ENCODE results near the gene POP4. TPM values are rescaled to one million over a fixed set of nuclear protein-coding genes. Genes with fewer than 3 reads are reported as not detected.

POP4 gene
- total RNA-seq, 1 donor from 2014 or later, result 61.2 TPM

DNA sequence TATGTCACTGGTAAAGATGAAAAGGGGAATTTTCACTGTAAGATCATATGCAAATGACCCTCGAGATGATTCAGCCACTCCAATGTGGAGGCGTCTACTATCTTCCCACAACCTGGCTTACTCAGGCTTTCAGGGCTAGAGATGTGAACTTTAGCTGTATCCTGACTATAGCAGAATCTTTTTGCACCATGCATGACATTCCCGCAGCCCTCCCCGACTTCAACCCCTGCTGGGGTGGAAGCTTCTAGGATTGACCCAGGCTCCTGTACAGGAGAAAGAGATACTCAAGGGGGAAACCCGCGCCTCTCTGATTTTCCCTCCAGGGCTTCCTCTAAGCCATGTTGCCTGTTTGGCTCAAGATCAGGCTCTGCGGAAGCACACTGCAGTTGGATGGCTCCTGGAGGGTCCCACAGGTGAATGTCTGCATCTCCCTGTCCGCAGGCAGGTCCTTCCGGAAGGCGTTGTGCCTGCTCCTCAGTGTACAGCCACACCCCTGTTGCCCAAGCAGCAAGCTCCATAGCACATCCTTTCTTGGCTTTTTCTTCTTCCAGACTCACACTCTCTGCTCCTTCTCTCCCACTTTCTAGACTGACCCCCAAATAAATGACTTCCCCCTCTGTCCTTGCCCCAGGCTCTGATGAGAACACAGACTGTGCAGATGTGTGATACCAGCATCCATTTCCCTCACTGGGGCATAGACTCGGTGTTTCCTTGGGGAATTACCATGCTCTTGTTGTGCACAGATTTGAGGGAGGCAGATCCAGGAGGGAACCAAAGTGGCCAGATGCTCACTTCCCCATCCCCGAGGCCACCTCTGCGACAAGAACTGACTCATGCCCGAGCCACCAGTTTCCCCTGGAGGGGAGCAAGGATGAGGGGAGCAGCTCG lies 29.1 kb upstream of the POP4 start:
- DNase-seq (ENCODE audit: low spot score), result no peak

DNA sequence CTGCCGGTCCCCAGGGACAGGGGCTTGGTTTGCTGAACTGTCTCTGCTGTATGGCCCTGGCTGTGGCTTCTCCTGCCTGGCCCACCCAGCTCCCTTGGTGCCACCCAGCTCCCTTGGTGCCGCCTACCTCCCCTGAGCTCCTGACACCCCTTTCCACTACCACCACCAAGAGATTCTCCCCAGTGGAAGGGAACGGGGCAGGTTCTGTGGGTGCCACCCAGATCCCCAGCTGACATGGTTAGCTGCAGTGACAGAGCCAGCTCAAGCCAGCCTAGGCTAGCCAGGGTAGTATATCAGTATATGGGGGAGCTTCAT lies 28.5 kb upstream of the POP4 start:
- no peak for DNase-seq (ENCODE audit: low spot score)

DNA sequence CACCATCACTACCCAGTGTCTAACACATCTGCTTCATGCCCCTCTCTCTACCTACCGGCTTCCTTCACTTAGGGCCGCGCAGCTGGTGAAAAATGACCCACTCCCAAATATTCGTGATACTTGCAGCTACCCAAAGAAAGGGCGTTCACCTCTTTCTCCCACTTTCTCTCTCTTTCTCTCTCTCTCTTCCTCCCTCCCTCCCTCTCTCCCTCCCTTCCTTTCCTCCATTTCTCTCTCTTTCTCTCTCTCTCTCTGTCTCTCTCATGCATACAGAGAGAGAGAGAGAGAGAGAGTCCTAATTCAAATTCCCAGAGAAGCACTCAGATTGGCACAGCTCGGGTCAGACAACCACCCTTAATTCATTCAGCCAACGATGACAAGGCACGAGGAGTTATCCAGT lies 27.7 kb upstream of the POP4 start:
- no peak for DNase-seq (ENCODE audit: low spot score)

DNA sequence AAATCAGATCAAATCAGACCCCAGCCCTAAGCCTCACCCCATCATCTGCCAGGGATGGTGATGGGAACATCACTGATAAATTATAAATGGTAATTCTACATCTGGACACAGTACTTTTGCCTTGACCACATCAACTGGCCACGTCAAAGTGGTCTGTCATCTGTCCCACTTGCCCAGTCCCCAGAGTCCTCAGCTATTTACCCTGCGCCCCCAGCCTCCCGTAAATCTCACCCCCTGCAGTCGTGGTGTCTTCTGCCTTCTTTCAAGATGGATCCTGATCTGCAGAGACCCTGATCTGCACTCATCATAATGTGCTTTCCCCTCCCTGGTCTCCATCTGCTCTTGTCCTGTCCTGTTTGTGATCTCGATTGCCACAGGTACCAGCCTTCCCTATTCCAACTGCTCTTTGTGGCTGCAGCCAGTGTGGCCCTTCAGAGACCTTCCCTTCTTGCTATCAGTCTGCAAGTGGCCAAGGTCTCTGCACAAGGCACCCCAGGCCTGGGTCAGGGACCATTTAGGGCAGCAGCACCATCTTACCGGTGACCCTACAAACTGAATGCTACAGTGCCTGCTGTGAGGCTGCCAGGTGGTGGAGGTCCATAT lies 26.7 kb upstream of the POP4 start:
- no peak for DNase-seq (ENCODE audit: low spot score)

DNA sequence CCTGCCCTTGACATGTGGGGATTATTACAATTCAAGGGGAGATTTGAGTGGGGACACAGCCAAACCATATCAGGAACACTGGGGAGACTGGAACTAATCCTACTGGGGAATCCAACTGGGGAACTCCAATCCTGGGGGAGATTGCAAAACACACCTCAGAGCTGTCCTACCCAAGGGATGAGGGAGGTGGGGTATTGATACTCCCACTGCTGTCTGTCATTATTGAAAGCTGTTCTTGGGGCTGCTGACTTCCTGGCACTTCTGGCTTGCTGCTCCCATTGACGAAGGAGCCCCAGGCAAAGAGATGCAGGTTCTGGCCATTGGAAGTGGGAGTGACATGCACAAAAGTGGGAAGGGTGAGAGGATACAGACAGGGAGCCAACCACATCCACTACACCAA lies 24.7 kb upstream of the POP4 start:
- DNase-seq (ENCODE audit: low spot score), result no peak

DNA sequence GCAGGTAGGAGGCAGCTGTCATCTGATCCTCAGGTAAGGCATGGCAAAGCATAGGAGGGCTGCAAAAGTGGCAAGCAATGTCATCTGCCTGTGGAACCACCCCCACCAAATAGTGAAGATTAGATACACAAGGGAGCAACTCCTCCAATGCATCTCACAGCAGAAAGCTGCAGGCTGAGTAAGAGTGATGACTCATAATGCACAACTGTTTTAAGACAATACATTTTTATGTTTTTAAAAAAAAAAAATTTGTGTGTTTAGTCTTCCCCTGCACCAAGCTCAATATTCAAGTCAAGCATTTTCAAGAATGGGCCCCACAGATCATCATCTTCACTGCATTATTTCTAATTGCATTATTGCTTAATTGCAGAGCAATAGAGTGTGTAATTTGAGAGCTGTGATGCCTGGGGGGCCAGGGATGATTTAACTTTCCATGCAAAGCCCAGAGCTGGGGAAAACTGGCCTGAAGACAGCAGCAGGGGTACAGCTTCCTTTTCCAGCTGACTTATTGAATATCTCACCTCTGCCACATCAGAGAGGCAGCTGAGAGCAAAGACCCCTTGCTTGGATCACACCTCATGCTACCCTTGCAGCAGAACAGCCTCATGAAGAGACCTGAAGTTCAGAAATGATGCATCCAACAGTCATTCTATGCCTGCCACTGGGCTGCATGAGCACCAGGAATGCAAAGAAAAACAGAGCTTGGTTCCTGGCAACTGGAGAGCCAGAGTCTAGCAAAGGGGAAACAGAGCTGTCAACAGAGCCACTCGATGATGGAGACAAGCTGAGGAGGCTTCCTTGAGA lies 22.7 kb upstream of the POP4 start:
- no peak for DNase-seq (ENCODE audit: low spot score)

DNA sequence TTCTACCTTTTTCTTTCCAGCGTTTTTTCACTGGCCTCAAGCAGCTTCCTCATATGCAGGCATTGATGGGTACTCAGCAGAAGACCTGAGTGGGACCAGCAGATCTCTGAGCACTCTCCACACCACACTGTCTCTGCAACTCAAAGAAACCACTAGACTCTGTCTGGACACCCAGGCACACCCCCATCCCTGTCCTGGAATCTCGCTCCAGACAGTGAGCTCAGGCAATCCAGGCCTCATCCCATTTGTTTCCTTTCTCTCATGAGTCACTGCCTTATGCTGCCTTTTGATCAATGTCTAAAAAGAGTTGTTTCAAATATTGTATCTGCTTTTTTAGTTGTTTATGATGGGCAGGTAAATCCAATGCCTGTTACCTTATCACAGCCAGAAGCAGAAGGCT lies 19.7 kb upstream of the POP4 start:
- no peak for DNase-seq (ENCODE audit: low spot score)

DNA sequence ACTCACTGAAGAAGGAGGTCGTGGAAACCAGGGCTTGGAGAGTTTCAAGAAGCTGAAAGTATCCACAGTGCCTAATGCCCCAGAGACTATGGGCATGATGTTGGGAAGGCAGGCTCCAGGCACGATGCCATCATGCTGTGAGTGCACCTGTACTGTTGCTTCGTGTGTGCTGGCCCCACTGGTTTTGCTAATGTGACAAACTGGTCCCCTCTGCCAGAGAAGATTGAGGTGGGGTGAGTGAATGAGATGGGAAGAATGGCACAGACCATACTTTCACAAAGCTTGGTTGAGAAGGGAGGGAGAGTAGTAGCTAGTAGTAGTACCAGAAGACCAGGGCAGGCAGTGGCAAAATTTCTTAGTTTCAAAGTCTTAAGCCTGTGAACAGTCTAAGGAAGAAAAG lies 19.0 kb upstream of the POP4 start:
- no peak for DNase-seq (ENCODE audit: low spot score)

DNA sequence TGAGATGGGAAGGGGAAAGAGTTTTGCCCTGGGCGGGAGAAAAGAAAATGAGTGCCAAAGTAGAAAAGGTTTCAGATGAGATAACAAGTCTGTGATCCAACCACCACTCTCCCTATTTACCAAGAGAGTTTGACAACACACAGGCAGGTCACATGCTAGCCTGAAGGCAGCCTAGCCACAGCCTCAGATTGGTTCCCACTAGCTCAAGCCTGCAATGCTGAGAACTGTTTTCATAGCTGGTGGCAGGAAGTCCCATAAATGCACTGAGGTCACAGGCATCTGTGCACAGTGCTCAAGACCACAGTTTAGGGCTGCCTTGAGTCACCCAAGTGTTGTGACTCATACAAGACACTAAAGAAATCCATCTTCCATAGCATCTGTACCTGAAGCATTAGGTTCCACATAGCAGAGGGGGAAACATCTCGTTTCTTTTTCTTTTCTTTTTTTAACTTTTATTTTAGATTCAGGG lies 18.5 kb upstream of the POP4 start:
- DNase-seq (ENCODE audit: low spot score), result no peak

DNA sequence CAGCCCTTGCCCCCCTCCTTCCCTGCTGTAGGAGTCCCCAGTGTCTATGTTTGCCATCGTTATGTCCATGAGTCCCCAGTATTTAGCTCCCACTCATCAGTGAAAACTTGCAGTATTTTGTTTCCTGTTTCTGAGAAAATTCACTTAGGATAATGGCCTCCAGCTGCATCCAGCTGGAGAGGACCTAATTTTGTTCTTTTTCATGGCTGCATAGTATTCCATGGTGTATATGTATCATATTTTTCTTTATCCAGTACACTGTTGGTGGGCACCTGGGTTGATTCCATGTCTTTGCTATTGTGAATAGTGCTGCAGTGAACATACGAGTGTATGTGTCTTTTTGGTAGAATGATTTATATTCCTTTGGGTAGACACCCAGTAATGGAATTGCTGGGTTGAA lies 18.0 kb upstream of the POP4 start:
- DNase-seq (ENCODE audit: low spot score), result no peak

DNA sequence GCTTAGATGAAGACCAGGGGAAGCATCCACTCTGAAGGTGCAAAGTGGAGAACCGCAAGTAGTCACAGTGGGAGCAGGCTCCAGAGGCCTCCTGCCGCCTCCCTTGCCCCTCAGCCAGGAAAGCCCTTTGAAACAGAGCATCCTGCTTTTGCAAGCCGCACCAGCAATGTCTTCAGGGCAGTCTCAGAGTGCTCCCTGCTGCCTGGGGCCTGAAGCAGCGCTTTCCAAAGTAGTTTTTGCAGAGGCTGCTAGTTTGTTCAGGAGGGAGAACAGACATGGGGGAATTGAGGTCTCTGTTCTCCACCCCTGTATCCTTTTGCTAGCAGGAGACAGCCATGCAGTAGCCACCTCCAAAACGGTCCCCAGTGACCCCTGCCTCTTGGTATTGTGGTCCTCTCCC lies 15.8 kb upstream of the POP4 start:
- DNase-seq (ENCODE audit: low spot score), result no peak

DNA sequence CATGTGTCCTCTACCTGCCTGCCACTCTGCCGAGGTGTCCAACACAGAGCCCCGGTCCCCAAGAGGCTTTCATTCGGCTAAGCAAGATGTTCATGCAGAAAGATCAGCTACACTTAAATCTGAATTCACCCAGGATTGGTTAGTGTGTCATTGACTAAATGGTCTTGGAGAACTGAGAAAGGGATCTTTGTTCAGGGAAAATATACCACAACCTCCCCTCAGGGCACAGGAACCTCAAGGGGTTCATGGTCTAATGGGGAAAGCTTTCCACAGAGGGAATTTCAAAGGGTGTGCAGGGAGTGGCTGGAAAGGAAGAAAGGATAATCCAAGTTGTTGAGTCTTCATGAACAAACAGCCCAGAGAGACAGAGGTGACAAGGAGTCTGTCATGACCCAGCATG lies 14.4 kb upstream of the POP4 start:
- DNase-seq (ENCODE audit: low spot score), result no peak

DNA sequence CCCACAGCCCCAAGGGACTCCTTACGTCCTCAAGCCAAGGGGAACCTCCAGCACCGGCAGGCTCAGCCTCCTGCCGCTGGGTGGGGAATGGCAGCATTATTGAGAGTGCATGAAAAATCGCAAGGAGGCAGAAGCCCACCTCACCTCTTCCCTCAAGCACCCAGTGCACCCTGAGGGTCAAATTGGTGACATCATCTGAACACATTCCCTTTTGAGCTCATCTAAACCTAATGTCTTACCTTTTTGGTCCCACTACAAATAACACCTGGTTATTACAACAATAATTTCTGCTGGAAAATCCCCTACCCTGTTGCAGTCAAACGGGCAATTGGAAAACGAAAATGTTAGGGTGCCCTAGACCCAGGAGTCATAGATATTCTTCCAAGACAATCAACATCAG lies 12.2 kb upstream of the POP4 start:
- DNase-seq (ENCODE audit: low spot score), result no peak

DNA sequence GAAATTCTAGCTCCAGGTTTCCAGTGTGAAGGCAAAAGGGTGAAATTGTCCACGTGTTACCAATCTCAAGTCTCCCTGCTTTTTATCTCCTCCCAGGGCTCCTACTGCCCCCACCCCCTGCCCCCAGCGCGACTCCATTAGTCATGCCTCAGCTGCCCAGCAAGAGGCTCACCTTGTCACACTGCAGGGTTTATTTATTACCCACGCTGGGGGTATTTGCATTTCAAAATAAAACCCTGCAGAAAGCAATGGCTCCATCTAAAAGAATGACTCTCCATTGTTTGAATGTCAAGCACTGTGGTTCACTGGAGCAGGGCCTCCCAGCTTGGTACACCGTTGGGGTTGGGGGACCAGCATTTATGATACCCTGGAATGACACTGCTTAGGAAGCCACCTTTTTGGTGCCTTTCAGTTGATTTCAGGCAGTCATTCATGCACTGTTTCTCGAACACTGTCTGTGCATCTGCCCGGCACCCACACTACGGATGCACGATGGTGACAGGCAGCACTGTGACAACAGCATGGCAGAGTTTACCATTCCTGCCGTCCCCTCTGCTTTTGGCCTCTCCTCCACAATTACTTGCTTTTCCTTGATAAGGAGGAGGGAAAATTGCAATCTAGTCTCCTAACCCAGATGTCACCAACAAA lies 9.9 kb upstream of the POP4 start:
- DNase-seq (ENCODE audit: low spot score), result no peak

DNA sequence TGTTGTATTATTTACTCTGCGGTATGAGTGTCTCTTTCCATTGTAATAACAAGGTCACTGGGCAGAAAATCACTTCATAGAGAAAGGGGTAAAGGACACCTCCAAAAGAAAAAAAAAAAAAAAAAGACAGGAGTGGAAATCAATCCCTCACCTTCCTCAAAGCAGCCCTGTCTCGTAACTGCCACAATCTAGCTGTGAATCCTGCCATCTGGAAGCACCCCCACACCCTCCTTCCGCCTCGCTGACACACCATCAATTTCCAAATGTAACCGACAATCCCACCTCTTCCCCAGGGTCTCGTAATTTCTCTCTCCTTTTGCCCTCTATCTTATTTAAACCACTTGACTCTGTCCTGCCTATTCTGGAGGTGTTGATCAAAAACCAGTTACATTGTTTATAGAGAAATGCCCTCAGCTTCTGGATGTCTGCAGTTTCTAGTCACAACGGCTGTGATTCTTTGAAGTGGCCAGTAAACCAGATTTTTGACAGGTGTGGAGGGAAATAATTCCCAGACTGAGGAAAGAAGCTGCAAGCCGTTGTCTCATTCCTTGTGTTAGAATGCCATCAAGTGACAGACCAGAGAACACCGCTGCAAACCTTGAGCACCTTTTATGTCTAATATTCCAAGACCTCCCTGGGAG lies 9.1 kb upstream of the POP4 start:
- peak; percentile 21 for DNase-seq (ENCODE audit: low spot score)

DNA sequence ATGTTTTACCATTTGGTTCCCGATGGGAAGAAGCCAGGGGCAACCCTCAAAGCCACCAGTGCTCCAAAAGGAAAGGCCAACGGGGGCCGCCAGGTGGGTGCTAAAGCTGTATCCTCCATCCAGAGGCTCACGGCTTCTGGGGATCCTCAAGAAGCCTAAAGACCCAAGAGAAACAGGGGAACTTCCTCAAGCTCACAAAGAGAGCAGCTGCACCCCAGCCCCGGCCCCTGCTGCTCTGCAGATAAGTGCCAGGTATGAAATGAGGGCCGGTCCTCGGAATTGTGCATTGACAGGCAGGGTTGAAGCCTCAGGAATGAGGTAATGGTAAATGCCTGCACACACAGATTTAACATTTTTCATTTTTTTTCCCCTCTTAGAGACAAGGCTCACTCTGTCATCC lies 8.0 kb upstream of the POP4 start:
- DNase-seq (ENCODE audit: low spot score), result no peak

DNA sequence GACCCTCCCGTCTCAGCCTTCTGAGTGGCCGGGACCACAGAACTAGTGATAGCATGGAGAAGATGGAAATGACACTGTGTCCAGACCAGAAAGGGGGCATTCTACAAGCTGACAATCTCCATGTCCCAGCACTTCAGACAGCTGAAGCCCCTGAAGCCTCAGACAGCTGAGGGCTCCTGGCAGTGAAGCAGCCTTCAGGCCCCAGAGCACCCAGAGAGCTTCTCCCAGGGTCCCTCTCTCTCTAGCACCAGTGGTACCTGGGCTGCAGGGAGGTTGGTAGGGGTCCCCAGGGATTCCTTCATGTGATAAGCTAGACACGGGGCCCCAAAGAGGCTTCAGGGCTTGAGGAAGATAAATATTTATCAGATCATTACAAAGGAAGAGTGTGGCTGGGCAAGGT lies 7.6 kb upstream of the POP4 start:
- DNase-seq (ENCODE audit: low spot score), result no peak

DNA sequence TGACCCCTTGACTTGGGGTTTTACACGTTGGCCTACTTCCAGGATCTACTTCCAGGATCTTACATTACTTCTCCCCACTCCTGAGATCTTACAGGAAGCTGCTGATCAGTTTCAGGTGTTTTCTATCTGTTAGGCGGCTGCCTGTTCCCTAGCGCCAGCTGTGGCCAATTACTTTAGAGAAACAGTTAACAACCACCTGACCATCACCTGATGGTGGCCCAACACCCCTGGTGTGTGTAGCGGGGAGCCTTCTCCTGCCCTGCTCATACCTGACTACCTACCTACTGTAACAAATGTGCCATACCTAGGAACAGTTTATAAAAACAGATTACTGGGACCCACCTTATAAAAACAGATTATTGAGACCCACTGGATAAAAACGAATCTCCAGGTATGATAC lies 2.8 kb upstream of the POP4 start:
- DNase-seq (ENCODE audit: low spot score), result no peak

DNA sequence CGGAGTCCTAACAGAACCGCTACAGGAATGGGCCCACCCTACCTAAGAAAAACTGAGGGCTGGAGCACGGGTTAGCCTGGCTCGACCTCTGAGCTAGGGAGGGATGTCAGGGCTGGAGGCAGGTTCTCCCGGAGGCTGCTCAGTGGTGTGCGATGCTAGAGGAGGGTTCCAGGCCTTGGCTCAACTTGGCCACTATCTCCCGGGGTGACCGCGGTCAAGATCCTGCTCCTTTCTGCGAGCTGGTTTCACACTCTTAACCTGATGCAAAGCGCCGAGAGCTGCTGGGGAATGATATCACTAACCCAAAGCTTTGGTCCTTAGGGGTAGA lies 301 bp downstream of the POP4 start:
- DNase-seq (ENCODE audit: low spot score), result no peak

DNA sequence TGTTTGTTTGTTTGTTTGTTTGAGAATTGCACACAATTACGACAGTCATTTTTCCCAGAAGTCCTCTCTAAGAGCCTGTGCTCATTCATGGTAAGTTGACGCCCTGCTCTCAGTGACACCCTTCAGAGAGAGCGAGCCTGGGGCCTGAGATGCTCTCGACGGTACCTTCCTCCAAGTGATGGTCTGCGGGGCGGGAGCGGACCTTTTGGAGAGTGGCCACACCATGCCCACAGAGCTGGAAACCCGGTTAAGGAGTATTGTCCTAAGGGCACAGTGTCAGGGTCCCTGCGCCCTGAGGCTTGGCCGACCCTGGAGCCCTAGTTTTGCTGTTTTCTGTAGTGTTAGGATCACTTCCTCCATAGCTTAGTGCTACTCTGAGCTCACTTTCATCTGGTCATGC lies 3.6 kb downstream of the POP4 start:
- DNase-seq (ENCODE audit: low spot score), result no peak

DNA sequence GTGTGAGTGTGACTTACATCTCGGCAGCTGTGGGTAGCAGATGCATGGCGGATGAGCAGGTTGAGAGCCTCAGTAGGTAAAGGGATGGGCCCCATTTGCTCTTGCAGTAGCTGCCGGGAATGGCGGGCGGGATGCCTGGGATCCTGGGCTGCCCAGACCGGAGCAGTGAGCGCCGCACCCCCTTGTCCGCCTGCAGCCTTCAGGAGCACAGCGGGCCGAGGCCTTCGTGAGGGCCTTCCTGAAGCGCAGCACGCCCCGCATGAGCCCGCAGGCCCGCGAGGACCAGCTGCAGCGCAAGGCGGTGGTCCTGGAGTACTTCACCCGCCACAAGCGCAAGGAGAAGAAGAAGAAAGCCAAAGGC lies 4.1 kb downstream of the POP4 start:
- no peak for DNase-seq (ENCODE audit: low spot score)

Measured in umbilical cord (tissue), 2 donors.